Osteocyte (in vitro differentiated cells): ENCODE results near the gene ARHGAP11A. TPM values are rescaled to one million over a fixed set of nuclear protein-coding genes. Genes with fewer than 3 reads are reported as not detected.

Experiments
- DNase-seq: peaks from one replicate; pipeline ENCODE4 v3.0.0; 2021; ENCODE audit warnings: mixed read lengths; ENCODE audit not compliant: unreplicated experiment; ENCODE audit errors: extremely low spot score
- H3K27ac Mint-ChIP-seq: one replicate; pipeline ENCODE4 v1.8.0; 2021; ENCODE audit warnings: mild to moderate bottlenecking, mixed read lengths; ENCODE audit not compliant: unreplicated experiment
- H3K27me3 Mint-ChIP-seq: one replicate; pipeline ENCODE4 v1.8.0; 2021; ENCODE audit warnings: mixed read lengths; ENCODE audit not compliant: unreplicated experiment
- H3K36me3 Mint-ChIP-seq: one replicate; pipeline ENCODE4 v1.8.0; 2021; ENCODE audit warnings: mixed read lengths; ENCODE audit not compliant: unreplicated experiment
- H3K4me1 Mint-ChIP-seq: one replicate; pipeline ENCODE4 v1.8.0; 2021; ENCODE audit warnings: mixed read lengths; ENCODE audit not compliant: unreplicated experiment
- H3K4me3 Mint-ChIP-seq: one replicate; pipeline ENCODE4 v1.8.0; 2021; ENCODE audit warnings: mild to moderate bottlenecking, moderate library complexity, mixed read lengths; ENCODE audit not compliant: unreplicated experiment
- H3K9me3 Mint-ChIP-seq: one replicate; pipeline ENCODE4 v1.8.0; 2021; ENCODE audit warnings: mixed read lengths; ENCODE audit not compliant: unreplicated experiment
- total RNA-seq: library from RNA; stranded (reverse); gene quantifications from 2 replicates; pipeline ENCODE4 v1.2.1, GENCODE V29; 2021
- TF ChIP-seq, protein P1 (sequence below): fragments of 200-600 bp; sonication (generic); IDR thresholded peaks from 2 replicates; pipeline ENCODE4 v1.5.0; 2021; ENCODE audit warnings: antibody characterized with exemption, mild to moderate bottlenecking, moderate library complexity

Gene ARHGAP11A
- total RNA-seq, 1 donor from 2014 or later, result 17.6 TPM

- DNase-seq, result no peak
- Mint-ChIP-seq H3K27me3 (no peaks in the 10 kb centered on the region), H3K36me3 (no peaks in the 10 kb centered on the region), H3K4me3 (no peak overlapping the region), H3K4me1 (peaks cover 38% of the 10 kb centered on the region), H3K27ac (no peak overlapping the region), H3K9me3 (no peaks in the 10 kb centered on the region)
- TF ChIP-seq, protein P1, sequence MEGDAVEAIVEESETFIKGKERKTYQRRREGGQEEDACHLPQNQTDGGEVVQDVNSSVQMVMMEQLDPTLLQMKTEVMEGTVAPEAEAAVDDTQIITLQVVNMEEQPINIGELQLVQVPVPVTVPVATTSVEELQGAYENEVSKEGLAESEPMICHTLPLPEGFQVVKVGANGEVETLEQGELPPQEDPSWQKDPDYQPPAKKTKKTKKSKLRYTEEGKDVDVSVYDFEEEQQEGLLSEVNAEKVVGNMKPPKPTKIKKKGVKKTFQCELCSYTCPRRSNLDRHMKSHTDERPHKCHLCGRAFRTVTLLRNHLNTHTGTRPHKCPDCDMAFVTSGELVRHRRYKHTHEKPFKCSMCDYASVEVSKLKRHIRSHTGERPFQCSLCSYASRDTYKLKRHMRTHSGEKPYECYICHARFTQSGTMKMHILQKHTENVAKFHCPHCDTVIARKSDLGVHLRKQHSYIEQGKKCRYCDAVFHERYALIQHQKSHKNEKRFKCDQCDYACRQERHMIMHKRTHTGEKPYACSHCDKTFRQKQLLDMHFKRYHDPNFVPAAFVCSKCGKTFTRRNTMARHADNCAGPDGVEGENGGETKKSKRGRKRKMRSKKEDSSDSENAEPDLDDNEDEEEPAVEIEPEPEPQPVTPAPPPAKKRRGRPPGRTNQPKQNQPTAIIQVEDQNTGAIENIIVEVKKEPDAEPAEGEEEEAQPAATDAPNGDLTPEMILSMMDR, result no peak
Measured at GRCh38 chr15:32663671-32664070, 48.4 kb downstream of the ARHGAP11A start.

GRCh38 chr15:32664796-32665195 is 49.5 kb downstream of the ARHGAP11A start:
- DNase-seq, result no peak
- Mint-ChIP-seq H3K4me3 (no peak overlapping the region), H3K27ac (no peak overlapping the region), H3K9me3 (no peaks in the 10 kb centered on the region), H3K27me3 (no peaks in the 10 kb centered on the region), H3K36me3 (no peaks in the 10 kb centered on the region), H3K4me1 (peaks cover 37% of the 10 kb centered on the region)
- TF ChIP-seq, protein P1, result no peak

DNA sequence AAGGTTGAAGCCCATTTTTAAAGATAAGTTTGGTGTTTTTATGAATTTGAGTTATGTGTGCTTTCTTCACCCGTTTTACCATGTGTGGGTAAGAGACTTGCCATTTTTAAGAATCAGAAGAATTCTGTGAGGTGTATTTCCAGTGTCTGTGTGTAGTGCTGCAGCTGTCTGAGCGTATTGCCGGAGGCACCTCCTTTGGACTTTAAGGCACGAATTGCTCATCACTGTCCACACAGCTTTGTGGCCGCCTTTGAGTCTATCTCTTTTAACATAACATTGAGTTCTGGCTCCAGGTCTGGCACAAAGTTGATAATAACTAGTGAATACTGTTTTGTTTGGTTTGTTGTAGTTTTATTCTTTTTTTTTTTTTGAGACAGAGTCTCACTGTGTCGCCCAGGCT is 52.0 kb downstream of the ARHGAP11A start:
- Mint-ChIP-seq H3K4me1 (peaks cover 44% of the 10 kb centered on the region), H3K36me3 (no peaks in the 10 kb centered on the region), H3K9me3 (no peaks in the 10 kb centered on the region), H3K4me3 (no peak overlapping the region), H3K27me3 (no peaks in the 10 kb centered on the region), H3K27ac (no peak overlapping the region)
- DNase-seq, result no peak
- TF ChIP-seq, protein P1, result no peak

GRCh38 chr15:32668942-32669341 is 53.6 kb downstream of the ARHGAP11A start:
- H3K27ac Mint-ChIP-seq, result peak overlapping the region; percentile 32
- H3K4me1 Mint-ChIP-seq, result peaks cover 39% of the 10 kb centered on the region
- no peaks in the 10 kb centered on the region for H3K27me3 Mint-ChIP-seq
- no peak for DNase-seq
- H3K36me3 Mint-ChIP-seq, result no peaks in the 10 kb centered on the region
- H3K9me3 Mint-ChIP-seq, result no peaks in the 10 kb centered on the region
- H3K4me3 Mint-ChIP-seq, result no peak overlapping the region
- TF ChIP-seq, protein P1, result no peak

- H3K4me3 Mint-ChIP-seq, result peak overlapping the region; percentile 60
- H3K36me3 Mint-ChIP-seq, result no peaks in the 10 kb centered on the region
- TF ChIP-seq, protein P1, result no peak
- peak overlapping the region; percentile 93 for H3K27ac Mint-ChIP-seq
- peaks cover 39% of the 10 kb centered on the region for H3K4me1 Mint-ChIP-seq
- H3K27me3 Mint-ChIP-seq, result no peaks in the 10 kb centered on the region
- no peaks in the 10 kb centered on the region for H3K9me3 Mint-ChIP-seq
- no peak for DNase-seq
Measured at GRCh38 chr15:32669896-32670611, 54.8 kb downstream of the ARHGAP11A start.
